HG02840 (cell line): Measurements from ENCODE around the gene SVEP1.
"Not testable (repeated sequence)": the region's sequence is repeated elsewhere in the genome, so short reads cannot be mapped to it uniquely, and the experiment has no call there.

Experiments
- ATAC-seq: cut with Tn5 transposase; IDR thresholded peaks from one replicate; pipeline ENCODE4 v1.9.1; 2021; ENCODE audit warnings: mild to moderate bottlenecking, moderate library complexity, moderate number of reproducible peaks; ENCODE audit not compliant: unreplicated experiment, low FRiP score

The SVEP1 gene

DNA sequence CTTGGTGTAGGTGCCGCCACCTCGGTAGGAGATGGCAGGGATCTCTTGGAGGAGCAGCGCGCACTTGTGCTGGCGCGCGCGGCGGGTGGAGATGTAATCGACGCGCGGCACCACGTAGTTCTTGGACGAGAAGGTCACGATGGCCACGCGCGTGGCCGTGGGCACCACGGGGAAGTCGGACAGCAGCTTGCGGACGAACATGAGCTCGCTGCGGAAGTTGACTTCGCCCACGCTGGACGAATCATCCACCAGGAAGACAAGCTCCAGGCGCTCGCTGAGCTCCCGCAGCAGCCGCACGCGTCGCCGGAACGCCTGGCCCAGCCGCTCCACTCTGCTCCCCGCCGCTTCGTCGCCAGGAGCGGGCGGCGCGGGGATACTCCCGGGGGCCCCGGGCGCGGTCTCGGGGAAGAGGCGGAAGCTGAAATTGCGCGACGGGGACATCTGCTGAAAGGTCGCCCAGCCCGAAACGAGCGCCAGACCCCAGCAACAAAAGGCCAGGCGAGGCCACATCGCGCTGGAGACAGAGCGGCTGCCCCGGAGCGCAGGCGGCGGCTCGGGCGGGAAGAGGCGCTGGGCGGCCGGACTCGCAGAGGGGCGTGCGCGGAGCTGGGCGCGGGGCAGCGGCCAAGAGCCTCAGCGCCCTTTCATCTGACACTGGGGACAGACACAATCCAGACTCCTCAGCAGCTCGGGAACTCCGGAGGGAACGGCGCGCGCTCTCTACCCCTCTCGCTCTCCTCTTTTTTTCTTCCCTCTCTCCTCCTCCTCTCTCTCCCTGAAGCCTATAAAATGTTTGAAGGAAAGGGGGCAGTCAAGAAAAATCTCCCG is at the start of gene SVEP1:
TSS of gene SVEP1 (minus strand) at position 708 of the 828 bp plus-strand sequence. CDS start at position 510, 198 bp downstream.
- ATAC-seq, result no peak

DNA sequence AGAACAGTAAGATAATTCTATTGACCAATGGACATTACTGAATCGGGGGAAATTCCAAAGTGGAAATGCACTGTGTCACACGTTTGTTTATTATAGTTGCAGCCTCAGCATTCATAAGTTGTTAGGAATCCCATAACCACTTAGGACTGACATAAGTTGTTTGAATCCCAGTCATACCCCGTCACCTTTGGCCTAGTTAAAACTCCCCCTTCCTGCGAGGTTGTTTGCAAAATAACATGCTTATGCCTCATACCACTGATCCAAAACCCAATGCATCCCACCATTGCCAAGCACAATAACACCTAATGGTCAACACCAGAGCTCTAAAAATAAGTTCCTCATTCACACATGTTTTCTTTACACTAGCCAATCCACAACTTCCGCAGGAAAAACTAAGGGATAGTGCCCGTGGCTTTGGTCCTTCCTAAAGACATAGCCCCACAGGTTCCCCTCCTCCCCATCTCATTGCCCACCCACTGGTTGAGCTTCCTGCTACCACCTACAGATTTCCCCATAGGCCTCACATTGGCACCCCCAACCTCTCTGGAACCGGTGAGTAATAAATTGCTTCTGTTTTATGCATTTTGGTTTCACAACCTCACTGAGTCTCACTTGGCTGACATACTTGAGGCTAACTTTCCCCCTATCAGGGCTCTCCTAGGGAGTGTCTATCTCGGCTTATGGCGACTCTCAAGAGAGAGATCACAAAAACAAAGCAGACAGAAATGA is 46.7 kb upstream of the SVEP1 start:
- peak; percentile 73 for ATAC-seq

GRCh38 chr9:110623462-110624025 is 44.0 kb upstream of the SVEP1 start:
- no peak for ATAC-seq

DNA sequence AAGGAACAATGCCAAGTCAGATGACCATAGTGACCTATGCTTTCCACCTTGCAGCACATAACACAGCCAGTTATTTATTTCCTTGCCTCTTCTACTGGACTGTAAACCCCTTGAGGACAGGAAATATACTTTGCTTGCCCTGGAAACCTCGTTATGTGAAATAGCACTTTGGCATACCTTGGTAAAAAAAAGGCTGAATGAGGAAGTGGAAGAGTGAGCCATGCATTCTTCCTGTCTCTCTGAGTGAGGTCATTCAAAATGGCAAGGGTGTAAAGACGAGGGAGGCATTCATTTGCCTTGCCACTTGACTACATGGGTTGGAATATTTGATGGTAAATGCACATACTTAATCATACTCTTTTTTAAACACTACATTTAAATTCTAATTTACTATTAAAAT is 42.8 kb upstream of the SVEP1 start:
- ATAC-seq, result no peak

DNA sequence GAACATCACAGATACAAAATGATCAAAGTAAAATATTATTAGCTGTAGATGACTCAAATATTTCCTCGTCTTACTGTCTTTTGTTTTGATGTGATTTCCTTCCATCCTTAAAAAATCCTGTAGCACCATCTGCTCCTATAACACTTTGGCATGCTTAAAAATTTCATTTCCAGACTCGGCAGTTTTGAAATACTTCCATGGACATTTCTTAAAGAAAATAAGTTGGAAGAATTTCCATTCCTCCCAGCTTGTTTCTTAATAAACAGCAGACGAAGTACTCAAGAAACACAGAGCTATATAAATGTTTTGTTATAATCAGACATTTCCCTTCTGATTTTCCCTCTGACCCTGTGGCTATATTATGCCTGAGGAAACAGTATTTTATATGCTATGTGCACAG is 41.2 kb upstream of the SVEP1 start:
- no peak for ATAC-seq

- no peak for ATAC-seq
Measured at GRCh38 chr9:110619831-110620230, 40.3 kb upstream of the SVEP1 start.

GRCh38 chr9:110615498-110615897 is 36.0 kb upstream of the SVEP1 start:
- no peak for ATAC-seq

DNA sequence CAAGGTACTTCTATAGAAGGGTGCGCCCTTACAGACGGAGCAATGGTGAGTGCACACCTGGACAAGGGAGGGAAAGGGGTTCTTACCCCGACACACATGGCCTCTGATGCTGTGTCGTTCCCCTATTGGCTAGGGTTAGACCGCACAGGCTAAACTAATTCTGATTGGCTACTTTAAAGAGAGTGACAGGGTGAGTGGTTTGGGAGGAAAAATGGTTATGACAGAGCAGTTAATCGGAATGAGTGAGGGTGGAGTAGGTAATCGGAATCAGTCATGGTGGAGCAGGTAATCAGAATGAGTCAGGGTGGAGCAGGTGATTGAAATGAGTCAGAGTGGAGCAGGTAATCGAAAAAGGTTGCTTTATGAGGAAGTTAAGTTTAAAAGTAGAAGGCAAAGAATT is 35.0 kb upstream of the SVEP1 start:
- ATAC-seq, result not testable (repeated sequence)

DNA sequence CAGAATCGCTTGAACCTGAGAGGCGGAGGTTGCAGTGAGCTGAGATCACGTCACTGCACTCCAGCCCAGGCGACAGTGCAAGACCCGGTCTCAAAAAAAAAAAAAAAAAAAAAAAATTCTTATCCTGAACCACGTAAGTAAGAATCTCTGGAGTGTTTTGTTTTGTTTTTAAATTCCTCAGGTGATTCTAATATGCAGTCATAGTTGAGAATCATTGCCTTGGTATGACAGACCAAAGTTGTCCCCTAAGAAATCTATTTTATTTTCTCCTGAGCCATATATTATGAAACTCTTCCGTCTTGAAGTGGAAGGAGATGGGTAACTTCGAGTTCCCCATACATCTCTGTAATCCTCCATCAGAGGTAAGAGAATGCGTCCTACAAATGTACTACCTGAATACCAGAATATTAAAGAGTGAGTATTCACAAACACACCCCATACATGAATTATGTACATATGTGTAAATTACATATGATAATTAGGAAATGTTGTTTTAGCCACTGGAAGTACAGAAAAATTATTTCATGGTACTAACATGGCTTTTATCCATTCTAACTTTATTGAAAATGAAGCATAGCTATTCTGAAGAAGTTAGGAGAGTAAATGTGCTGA is 26.7 kb upstream of the SVEP1 start:
- ATAC-seq, result no peak

- no peak for ATAC-seq
Measured at GRCh38 chr9:110605565-110605964, 26.0 kb upstream of the SVEP1 start.

GRCh38 chr9:110604171-110604601 is 24.6 kb upstream of the SVEP1 start:
- ATAC-seq, result no peak

DNA sequence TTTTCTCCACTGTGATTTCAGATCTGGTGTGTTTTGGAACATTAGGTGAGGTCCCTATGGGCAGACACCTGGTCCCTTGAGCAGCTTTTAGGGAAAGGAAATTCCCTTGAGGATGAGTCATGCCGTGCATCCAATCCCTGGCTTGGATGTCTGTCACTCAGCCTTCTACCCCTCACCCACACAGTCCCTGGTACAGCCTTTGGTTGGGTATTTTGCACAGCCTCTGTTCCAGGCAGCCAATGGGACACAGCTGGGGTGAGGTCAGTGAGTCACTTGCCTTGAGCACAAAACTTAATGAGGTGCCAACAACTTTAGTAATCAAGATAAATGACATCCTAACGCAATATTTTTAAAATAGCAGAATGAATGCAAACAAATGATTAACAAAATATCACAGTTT is 22.7 kb upstream of the SVEP1 start:
- no peak for ATAC-seq

GRCh38 chr9:110601098-110601497 is 21.6 kb upstream of the SVEP1 start:
- no peak for ATAC-seq

GRCh38 chr9:110599468-110599867 is 19.9 kb upstream of the SVEP1 start:
- no peak for ATAC-seq

DNA sequence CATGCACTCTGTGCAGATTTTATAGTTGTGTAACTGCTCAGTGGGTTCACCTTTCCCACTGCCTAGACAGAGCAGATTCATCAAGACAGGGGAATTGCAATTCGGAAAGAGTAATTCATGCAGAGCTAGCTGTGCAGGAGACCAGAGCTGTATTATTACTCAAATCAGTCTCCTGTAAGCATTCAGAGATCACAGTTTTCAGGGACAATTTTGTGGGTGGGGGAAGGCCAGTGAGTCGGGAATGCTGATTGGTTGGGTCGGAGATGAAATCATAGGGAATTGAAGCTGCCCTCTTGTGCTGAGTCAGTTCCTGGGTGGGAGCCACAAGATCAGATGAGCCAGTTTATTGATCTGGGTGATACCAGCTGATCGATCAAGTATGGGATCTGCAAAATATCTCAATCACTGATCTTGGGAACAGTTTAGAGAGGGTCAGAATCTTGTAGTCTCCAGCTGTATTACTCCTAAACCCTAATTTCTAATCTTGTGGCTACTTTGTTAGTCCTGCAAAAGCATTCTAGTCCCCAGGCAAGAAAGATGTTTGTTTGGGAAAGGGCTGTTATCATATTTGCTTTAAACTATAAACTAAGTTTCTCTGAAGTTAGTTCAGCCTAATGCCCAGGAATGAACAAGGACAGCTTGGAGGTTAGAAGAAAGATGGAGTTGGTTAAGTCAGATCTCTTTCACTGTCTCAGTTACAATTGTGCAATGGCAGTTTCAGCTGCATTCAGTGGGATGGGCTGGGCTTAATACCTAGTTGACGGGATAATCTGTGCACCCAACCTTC is 12.7 kb upstream of the SVEP1 start:
- no peak for ATAC-seq

DNA sequence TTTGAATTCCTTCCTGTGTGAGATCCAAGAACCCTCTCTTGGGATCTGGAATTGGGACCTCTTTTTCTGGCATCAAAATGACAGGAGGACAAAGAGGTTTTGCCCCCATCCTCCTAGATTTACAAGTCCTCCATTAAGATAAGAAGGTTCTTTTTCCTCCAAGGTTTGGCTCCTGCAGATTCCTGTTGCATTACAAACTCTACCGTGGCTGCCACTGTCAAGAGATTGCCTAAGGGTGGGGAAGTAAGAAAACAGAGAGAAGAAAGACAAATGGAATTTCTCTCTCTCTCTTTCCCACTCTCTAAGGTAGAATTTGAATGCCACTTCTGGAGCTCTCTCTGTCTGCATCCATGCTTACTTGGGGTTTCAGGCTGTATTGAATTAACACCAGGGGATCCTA is 12.0 kb upstream of the SVEP1 start:
- ATAC-seq, result no peak

GRCh38 chr9:110590816-110591215 is 11.3 kb upstream of the SVEP1 start:
- no peak for ATAC-seq

- ATAC-seq, result no peak
Measured at GRCh38 chr9:110588296-110588695, 8.8 kb upstream of the SVEP1 start.

DNA sequence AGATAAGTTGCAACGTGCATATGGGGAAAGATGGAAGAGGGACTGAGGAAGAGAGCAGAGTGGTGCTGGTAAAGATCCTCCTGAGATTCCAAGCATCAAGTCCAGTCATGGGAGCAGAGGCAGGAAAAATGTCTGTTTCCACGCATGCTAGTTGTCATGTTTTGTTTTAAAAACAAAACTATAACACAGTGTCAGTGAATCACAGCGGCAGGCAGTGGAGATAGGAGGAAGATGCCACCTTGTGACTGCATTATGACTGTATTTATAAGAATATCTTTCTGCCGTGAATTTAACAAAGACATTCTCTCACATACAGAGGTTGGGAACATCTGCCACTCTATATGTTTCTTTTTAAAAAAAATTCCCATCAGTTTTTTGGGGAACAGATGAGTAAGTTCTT is 3.7 kb upstream of the SVEP1 start:
- ATAC-seq, result no peak

DNA sequence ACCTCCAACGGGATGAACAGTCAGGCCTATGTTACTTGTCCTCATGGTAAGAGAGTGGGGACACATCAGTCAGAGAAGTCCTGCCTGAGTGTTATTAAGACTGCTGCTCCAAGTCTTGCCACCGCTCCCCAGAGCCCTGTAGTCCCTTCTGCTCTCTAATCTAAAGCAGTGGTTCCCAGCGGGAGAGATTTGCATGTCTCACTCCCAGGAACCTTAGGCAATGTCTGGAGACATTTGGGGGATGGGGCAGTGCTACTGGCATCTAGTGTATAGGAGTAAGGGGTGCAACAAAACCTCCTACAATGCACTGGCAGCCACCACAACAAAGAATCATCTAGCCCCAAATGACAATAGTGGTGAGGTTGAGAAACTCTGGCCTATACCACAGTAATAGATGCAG is 2.6 kb upstream of the SVEP1 start:
- no peak for ATAC-seq
